ENCODE measurements around the gene GRIK3.

The GRIK3 gene

DNA sequence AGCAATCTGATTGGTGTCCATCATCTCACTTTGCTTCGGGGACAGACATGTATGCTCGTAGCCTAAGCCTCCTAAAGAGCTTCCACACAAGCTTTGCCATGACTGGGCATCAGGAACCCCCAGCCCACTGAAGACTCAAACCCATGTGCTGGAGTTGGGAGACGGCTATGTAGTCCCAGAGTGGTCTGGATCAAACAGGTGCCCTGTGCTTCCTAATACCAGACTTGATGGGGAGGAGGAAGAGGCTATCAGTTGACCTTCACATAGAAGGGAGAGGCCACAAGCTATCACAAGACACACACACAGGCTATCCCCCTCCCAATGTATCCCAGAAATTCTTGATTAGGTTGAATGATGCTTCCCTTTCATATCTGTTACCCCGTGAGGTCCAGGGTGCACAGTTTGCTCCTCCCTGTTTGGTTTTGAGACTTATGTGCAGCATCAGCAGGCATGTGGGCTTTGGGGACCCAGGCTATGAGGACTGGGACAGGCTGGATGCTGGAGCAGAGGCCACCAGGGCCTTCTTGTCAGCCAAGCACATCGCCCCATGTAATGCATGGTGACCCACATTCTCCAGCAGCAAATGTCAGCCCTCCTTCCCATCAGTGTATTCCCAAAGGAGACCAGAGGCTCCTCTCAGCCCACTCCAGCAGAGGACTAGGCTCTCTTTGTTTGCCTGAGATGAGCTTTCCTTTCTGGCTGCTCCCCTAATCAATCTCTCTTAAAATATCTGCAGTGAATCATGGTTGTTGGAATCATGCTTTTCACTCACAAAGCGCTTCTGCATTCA lies 159.8 kb downstream of the GRIK3 start:
- no peak for DNase-seq (ENCODE audit: low read depth)

DNA sequence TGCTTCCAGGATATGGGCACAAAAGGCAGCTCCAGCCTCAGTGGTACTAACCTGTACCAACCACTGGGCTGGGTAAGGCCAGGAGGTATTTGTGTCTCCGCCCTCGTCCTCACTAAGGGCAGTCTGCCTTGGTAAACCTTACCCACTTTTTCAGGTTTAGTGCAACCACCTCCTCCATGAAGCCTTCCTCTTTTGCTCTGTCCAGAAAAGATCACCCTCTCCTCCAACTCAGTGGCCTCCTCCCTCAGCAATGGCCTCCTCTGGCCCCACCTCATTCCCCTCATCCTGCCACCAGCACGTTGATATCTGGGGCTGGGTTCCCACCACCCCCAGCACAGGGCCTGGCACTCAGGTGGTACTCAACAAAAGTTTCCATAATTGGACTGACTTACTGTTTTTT lies 161.5 kb downstream of the GRIK3 start:
- DNase-seq (ENCODE audit: low read depth) = no peak

DNA sequence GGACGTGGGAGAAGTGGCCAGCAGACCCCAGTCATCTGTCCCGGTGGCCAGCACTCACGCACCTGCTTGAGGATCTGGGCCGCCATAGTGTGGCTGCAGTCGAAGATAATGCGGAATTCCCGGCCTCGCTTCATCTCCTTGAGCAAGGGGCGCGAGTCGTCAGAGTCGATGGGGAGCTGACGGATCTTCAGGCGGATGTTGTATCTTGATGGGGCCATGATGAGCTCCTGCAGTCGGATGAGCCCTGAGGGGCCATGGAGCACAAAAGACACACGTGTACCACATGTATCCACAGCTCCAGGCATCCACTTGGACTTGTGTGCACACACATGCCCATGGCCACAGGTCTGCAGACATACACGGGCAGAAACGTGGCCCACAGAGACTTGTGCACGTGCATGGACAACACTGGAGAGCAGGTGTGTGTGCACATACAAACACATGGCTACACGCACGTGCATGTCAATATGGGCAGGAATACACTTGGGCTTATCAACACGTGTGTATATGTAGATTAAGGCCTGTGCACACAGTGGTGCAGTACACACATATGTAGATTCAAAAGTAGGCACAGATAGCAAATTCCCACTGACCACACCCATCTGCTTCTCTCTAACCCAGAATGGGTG lies 162.1 kb downstream of the GRIK3 start:
- no peak for DNase-seq (ENCODE audit: low read depth)

DNA sequence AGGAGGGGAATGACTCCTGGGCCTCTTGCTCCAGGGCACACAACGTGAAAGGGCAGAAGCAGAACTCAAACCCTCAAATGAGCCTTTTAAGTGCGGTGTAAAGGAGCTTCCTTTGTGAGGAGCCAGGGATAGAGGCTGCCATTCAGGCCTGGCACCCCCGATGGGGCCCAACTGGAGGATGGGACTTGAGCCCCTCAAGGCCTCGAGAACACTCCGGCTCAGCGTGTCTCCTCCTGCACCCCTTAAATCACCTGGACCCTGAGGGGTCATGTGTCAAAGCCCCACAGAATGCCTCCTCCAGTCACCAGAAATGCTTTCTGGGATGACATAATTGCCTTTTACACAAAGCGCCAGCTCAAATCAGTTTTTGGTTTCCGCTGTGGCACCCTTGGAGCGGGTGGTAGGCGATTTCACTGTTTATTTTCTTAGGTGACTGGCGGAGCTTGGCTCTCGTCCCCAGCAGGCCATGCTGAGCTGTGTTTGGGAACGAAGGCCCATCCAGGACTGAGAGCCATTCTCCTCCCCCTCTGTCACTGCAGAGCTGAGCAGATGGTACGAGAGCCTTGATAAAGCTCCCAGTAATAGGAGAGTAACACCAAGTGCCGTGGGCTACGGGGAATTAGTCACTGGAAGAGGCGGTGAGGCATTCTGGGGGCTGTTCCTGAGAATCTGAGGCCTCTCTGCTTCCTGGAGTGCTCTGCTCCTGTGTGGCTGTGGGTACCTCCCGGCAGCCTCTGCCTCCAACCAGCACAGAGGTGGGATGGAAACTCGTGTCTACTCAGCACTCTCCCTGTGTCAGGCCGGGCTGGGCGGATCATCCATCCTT lies 163.0 kb downstream of the GRIK3 start:
- no peak for DNase-seq (ENCODE audit: low read depth)

DNA sequence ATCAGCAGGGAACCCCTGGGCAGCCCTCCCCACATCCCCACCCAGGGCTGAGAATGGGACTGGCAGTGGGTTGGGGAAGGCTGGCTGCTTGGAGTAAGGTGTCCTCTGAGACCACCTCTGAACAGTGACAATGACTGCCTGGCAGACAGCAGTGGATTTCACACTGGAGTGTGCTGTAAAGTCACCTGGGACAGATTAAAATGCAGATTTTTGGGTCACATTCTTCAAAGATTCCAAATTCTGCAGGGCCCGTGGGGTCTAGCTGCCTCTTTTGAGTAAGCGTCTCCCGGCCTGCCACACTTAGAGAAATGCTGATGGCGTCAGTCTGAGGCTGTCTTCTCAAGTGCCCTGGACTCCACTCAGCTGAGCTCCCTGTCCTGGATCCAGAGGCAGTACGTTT lies 164.5 kb downstream of the GRIK3 start:
- DNase-seq (ENCODE audit: low read depth) = no peak

DNA sequence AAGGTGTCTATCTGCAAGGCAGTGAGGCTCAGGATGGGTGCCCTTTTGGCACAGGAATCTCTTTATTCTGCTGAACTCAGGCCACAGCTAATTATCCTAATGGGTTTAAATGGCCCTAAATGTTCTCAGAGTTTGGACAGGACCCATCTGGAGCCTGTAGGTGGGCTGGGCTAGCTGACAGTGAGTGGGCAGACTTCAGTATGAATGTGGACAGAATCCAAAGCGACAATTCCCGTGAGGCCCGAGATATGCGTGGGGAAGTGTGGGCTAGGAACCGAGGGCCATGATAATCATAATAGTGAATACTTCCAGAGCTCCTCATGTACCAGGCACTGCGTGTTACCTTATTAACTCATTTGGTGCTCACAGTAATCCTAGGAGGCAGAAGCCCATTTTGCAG lies 165.3 kb downstream of the GRIK3 start:
- DNase-seq (ENCODE audit: low read depth) = no peak

DNA sequence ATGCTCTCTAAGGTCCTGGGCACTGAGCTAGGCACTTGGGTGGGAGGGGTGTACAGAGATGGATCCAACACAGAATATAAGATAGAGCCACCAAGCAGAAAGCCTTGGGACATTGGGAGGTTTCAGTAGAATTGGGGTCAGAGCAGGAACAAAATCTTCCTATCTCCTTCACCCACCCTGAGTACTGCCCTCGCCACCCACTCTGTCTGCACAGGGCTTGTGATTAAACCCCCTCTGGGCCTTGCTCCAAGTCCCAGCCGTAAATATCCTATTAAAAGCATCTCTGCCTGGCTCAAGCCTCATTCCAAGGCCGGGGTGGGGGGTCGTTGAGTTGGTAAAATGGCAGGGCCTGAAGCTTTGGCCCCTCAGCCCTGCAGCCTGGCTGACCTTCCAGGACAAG lies 166.7 kb downstream of the GRIK3 start:
- no peak for DNase-seq (ENCODE audit: low read depth)

DNA sequence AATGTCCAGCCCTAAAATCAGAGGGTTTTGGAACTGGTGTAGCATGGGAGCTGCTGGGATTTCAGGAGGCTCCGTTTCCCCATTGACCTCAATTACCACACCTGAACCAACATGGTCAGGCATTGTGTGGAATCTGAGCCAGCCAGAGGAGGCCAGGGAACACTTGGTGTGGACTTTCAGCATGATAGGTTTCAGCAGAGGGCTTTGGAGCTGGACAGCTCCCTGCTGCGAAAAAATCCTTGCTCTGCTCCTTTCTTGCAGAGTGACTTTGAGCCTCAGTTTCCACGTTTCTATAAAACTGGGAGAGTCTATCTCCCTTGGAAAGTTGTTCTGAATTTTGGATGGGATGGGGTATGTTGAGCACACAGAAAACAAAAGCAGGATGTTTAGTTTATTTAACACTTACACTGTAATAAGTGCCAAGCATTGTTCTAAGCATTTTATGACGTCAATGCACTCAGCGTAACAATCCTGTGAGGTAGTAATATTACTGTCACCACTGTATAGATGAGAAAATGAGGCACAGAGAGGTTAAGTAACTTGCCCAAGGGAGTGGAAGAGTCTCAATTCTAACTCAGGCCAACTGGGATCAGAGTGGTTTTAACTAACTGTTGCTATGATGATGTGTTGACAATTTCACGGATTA lies 168.0 kb downstream of the GRIK3 start:
- DNase-seq (ENCODE audit: low read depth) = no peak

DNA sequence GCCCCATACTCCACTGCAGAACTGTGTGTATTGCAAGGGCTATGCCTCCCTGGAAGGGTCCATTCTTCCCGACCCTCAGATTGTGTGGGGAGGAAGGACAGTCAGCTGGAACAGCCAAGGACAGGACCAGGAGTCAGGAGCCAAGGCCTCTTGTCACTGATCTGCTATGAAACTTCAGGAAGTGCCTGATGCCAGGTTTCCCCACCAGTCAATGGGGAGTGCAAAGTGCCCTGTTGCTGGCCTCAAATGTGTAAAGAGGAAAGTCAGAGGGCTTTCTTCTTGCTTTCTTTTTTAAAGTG lies 168.8 kb downstream of the GRIK3 start:
- DNase-seq (ENCODE audit: low read depth) = no peak

DNA sequence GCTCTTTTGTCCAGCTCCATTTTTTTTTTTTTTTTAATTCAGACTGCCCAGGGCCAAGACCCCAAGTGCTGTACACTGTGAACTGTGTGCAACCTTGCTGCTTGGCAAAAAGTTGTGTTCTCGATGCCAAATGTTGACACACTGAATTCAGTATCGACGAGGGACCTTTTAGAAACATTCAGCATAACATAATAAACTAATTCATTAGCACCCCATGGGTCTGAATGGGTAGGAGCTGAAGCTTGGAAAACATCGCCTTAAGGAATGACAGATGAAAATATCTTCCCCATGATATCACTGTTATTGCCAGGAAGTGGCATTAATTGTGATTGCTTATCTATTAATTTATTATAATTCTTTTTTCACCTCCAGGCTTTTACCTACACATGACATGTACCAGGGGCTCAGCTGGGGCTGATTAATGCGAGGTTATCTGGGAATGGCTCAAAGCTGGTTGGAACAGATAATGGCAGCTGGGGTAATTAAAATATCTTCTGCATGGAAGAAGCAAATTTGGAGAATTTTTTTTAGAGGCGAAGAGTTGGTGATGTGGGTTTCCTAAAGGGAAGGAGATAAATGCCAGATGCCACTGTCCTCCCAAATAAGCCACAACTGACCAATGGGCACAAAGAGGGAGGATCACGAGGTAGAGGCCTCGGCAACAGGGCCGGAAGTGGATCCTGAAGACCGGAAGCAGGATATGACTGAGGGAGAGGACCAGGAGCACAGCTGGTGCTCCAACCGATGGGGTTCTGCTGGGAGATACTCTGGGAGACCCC lies 169.3 kb downstream of the GRIK3 start:
- no peak for DNase-seq (ENCODE audit: low read depth)

DNA sequence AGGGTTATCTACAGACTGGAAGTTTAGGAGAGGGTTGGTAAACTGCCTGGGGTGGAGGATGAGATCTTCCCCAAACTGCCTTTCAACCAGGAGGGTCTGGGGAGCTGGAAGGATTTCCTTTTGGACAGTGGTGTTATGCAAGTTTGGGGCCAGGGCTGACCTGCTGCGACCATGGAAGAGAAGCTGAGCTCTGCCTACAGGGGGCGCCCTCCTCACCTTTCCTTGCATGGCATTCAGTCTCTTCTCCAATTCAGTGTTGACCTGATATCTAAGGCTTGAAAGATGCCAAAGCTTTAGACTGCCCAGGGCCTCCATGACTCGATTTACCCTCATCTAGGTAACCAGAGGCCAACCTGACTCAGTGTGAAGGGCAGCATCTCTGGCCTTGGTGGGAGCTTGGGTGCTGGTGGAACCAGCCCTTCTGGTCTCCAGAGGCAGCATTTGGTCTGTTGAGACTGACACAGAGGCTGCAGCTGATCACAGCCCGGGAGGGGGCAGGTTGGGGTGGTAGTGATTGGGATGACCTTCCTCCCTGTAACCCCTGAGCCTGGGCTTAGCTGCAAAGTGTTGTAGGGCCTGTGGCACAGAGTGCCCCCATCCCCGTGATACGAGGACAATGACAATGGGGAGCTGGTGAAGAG lies 170.0 kb downstream of the GRIK3 start:
- DNase-seq (ENCODE audit: low read depth) = no peak

DNA sequence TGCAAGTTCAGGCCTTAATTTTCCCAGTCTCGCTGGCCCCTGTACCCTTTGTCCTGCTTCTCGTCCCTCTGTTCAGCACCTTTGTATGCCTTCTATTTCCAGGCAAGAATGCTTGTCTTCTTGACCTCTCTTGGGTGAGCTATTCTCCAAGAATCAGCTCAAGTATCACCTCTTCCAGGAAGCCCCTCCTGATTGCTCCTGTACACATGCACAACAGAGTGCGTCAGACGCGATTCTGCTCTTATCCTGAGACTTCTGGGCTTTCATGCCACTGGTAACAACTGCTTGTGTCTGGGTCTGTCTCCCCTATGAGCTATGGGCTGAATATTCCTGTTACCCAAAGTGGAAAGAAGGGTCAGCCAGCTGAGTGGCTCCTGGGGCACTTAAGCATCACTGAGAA lies 170.8 kb downstream of the GRIK3 start:
- DNase-seq (ENCODE audit: low read depth) = no peak

DNA sequence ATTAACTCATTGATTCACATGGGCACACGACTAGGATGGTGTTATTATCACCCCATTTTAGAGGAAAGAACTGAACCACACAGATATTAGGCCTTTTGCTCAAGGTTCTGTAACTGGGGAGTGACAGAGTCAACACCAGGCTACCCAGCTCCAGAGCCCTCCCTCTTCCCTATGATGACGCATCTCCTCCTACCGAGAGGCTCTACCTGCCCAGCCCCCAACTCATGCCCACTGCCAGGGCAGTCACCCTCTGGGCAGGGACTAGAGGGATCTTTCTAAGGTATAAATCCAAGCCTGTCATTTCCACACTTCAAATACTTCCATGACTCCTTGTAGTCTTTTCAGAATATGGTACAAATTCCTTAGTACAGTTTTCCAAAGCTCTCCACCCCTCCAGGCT lies 171.3 kb downstream of the GRIK3 start:
- DNase-seq (ENCODE audit: low read depth) = no peak

DNA sequence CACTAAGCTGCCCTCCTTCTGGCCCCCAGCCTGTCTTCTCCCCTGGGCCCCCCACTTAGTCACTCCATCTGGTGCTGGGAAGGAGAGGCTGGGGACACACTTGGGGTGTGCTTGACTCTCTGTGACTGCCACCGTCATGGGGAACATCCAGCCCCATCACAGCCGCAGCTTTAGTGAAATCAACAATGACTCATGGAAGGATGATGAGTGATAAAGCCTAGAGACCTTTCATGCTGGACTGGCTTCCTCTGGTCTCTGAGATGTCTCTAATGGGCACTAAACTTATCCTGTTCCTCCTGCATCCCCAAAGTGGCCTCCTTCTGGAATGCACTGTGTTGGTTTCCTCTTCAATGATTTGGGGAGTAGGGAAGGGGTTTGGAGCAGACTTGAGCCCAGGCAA lies 172.9 kb downstream of the GRIK3 start:
- DNase-seq (ENCODE audit: low read depth) = no peak

DNA sequence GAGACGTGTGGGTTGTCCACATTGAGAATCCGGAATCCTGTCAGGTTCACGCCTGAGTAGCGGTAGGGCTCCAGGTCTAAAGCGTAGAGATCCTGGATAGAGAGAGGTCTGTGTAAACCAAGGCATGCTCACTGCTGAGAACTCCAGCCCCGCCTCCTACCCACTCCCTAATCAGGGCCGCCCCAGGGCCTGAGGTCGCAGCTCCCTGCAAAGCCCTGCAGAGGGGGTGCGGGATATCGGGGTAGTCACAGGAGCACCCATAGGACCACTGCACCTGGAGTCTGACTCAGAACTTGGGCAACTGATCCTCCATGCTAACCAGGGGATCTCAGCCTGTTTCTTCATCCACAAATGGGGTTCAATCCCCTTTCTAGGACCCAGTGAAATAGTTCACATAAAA lies 174.4 kb downstream of the GRIK3 start:
- DNase-seq (ENCODE audit: low read depth) = no peak

DNA sequence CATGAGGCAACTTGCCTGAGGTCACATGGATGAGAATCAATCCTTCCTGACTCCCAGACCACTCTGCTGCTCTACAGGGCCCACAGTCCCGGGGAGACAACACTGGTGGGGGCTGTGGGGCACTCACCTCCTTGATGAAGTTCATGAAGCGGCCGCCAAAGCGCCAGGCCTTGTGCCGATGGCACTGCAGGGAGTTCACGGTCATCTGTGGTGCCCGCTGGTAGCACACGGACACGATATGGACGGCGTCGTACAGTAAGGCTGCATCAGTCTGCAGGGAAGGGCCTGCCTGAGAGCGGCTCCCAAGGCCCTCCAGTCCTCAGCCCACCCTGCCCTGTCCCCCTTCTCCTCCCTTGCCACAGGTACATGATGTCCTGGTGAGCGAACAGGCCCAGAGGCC lies 175.3 kb downstream of the GRIK3 start:
- no peak for DNase-seq (ENCODE audit: low read depth)

DNA sequence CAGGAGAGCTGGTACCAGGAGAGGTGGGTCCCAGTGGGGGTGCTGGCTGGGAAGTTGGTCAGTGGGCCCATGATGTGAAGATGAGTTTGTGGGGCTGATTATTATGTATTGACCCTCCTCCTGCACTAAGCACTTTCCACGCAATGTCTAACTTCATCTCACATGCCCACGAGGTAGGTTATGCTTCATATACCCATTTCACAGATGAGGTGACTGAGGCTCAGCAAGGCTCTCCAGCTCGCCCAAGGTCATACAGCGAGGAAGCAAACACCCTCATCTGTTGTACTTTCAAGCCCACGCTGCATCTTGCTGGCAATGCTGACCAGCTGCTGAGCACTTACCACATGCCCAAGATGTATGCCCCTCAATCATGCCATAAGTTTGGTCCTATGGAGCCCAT lies 175.8 kb downstream of the GRIK3 start:
- no peak for DNase-seq (ENCODE audit: low read depth)

DNA sequence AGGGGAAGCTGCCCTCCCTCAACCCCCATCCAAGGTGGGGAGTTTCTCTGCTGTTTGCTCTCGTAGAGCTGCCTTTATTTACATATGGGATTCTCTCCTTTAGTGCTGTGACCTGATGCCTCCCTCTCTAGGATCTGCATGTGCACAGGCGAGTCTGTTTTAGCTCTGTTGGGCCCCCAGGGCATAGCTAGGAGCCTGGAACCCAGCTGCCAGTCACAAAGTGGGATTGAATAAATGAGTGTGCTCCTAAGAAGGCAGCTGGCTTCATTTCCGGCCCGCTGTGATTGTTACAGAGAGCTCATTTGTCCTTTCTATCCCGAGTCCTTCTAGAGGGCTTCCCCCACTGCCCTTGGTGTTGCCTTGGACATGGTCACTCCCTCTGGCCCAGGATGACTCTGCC lies 176.6 kb downstream of the GRIK3 start:
- DNase-seq (ENCODE audit: low read depth) = no peak

DNA sequence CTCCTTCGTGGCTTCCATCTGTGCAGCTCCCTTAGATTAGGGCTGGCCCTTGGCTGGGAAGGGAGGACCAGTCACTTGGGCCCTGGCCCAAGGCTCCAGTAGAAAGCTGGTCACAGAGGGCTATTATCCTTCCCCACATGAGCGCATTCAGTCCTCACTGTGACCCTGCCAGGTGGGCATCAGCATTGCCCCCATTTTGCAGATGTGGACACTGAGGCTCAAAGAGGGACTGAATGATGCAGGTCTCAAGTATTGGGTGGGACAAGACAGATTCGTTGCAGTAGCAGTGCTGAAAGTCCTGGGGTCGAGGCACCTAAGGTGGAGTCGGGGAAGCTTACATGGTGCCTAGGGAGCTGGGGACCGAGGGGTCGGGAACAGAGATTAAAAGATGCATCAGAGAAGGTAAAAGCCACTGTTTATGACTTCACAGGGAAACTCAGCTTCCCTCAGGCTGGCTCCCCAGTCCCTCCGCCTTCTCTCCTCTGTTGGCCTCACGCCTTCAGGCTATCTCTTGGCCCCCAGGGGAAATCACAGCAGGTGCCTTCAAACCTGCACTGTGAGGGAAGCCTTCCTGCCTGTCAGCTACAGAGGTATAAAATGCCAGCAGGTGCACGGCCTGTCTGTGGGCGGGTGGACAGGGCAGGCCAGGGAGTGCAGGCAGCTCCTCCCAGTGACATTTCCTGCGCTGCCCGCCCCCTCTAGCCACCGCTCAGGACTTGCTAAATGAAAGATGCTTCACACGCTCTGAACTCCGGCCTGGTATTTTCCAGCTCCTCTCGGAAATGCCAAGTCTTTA lies 178.4 kb downstream of the GRIK3 start:
- DNase-seq (ENCODE audit: low read depth) = no peak

DNA sequence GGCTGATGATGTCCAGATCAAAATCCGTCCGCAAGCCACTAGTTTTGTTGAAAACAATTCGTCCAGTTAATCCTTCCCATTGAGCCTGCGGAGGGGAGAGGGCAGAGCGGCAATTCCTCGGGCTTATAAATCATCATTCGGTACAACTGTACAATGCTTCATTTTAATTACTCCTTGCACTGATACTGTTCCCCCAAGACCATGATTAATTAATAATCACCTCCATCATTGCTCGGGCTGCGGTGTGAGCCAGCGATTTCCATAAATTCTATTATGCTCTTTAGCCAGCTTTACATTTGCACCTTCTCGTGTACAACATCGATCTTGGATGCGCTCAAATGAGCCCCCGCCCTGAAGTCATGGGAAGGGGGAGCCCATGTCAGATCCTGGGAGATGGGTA lies 180.7 kb downstream of the GRIK3 start:
- DNase-seq (ENCODE audit: low read depth) = no peak

DNA sequence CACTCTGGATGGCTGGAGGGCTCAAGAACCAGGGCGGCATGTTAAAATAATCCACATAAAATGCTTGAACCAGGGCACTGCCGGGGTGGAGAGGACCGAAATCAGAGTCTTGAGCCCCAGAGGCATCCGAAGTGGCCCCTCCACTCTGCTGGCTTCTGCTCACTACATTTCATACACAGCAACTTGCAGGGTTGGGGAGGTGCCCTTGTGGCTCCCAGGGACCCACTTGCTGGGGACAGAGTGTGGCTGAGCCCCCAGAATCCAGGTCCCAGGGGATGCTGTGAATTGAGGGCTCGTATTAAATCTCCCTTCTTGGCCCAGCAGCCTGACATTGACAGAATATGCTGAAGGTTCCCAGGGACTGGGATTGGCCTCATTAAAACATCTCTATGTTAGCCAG lies 181.7 kb downstream of the GRIK3 start:
- DNase-seq (ENCODE audit: low read depth) = no peak
